Regular cardiac myocyte (primary cell): Measurements from ENCODE around the gene PACS1. TPM values are rescaled to one million over a fixed set of nuclear protein-coding genes. Genes with fewer than 3 reads are reported as not detected.

Source experiments
- total RNA-seq: library from RNA; depleted of rRNA; stranded (reverse); fragments of >200 nt; gene quantifications from 2 replicates; pipeline ENCODE4 v1.2.3, GENCODE V29; 2014

Gene PACS1
- 21.1 and 33.0 TPM in 2 replicates for total RNA-seq

DNA sequence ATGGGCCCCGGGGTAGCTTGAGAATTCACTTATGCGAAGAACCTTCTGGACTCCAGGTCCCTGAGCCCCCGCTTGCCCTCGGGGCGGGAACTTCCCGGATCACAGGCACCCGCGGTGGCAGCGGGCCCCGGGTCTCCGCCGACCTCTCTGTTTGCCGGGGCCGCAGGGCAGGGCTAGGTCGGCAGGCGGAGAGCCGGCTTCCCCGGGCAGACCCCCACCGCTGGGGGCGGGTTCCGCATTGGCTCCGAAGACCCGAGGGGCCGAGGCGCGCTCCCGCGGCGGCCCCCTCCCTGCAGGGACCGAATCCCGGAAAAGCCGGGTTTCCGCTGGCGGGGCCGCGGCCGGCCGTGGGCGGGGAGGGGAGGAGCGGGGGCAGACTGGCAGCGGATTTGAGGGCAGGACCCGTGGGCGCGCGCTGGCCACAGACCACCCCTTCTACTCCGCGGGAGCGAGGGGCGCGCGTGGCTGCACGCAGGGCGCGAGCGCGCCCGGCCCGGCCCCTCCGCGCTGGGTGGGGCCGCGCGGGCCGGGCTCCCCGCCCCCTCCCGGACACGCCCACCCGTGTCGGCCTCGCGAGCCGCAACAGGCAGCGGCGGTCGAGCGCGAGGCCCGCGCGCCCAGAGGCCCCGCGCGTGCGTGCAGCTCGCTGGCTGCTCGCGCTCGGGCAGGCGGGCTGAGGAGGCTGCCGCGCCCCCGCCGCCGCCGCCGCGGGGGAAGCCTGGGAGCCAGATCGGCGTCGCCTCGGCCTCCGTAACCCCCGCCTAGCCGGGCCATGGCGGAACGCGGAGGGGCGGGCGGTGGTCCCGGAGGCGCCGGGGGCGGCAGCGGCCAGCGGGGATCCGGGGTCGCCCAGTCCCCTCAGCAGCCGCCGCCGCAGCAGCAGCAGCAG lies at the start of gene PACS1:
Gene PACS1, plus strand, starts transcription at position 558 of the 889 bp plus-strand sequence. Its CDS starts 215 bp downstream, at position 773.

GRCh38 chr11:66026017-66026529 lies 44.0 kb upstream of the PACS1 start, which contains the start of gene CATSPER1:
Gene CATSPER1, minus strand, starts transcription at chr11:66026479. Its CDS starts 100 bp downstream, at chr11:66026379.

DNA sequence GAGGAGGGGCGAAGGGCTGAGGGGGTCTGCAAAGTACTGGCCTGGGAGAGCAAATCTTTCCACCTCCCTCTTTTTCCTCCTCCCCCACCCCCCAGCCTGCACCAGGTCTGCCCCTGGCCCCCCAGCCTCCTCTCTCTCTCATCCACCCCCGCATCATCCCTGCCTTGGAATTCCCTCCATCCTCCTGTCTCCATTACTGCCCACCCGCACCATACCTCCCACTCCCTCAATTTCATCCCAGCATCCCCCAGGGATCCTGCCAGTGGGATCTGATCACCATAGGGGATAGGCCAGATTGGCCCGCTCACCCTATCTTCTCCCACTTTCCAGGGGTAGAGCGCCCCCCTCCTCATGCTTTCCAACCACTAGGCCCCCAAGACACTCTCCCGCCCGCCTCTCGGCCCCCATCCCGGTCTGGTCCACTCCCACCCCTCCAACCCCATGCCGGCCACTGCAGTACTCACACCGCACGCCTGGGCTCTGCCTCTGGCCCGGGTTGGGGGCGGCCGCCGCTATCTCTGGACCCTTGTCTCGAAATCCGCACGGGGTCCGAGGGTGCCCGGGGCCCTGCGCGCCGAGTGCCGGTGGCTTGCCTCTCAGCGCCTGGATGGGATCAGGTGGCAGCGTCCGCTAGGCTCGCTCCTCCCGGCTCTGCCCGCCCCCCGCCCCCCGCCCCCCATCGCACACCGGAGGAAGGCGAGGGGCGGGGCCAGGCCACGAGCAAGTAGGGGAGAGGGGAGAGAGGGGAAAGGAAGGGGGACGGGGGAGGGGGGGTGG lies 21.3 kb upstream of the PACS1 start, which contains the start of gene GAL3ST3:
Gene GAL3ST3, minus strand, starts transcription at position 615 of the 777 bp plus-strand sequence. CDS start 3,746 bp downstream, outside the sequence.

DNA sequence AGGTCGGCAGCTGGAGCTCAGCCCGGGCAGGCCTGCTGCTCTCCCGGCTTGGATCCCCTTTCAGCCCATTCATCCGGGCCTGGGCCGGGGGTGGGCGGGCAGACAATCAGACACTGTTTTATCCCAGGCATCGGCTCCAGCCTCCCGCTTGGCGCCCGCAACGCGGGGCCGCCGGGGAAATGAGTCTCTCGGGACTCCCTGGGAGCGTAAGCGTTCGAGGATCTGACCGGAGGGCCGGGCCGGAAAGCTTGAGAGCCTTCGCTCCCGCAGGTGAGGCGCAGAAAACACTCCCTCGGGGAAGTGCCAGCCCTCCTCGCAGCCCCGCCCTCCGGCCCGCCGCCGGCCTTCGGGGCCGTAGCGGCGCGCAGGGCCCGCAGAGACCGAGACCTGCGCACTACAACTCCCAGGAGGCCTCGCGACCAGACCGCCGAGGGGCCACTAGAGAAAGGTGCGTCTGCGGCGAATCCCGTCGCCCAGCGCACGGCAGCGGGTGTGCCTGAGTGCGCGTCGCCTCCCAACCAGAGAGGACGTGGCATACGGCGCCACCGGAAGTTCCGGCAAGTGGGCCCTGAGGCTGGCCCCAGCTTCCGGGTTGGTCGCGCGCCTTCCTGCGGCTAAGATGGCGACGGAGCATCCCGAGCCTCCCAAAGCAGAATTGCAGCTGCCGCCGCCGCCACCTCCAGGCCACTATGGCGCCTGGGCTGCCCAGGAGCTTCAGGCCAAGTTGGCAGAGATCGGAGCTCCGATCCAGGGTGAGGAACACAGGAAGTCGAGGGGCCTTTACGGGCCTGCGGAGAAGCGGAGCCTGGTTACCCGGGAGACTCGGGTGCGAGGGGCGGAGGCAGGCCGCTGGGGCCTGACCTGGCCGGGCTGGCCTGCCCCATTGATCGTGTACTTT lies 18.1 kb upstream of the PACS1 start, which contains the start of gene SF3B2:
Gene SF3B2, plus strand, starts transcription at position 599 of the 898 bp plus-strand sequence. Its CDS starts 21 bp downstream, at position 620.

DNA sequence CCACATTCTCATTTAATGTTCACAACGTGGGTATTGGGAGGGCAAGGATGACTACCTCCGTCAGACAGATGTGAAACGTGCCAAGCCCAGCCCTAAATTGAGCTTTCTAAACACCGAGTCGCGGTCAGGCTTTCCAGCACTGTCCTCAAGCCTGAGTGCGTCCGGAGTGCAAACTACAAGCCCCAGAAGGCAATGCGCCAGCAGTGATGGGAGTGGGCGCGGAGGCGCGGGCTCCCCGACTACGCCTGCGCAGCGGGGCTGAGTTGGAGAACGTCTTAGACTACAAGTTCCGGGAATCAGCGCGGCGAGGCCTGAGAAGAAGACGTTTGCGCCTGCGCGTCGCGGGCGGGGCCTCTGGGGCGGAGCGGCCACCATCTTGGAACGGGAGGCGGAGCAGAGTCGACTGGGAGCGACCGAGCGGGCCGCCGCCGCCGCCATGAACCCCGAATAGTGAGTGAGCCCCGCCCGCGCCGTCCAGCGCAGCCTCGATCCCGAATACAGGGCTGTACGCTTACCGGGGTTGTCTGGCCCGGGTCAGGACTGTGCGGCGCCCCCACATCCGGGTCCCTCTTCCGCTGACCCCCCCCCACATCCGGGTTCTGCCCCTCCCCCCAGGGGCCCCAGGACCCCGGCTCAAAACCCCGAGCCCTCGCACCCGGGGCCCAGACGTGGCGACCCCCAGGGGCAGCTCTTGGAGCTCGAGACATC lies 198.3 kb downstream of the PACS1 start, which contains the start of gene RAB1B:
Gene RAB1B, plus strand, starts transcription at position 396 of the 708 bp plus-strand sequence. Its CDS starts 41 bp downstream, at position 437.

GRCh38 chr11:66277471-66278362 lies 207.6 kb downstream of the PACS1 start, which contains the start of gene CNIH2:
Gene CNIH2, plus strand, starts transcription at chr11:66278175. Its CDS starts 282 bp downstream, at chr11:66278457.

DNA sequence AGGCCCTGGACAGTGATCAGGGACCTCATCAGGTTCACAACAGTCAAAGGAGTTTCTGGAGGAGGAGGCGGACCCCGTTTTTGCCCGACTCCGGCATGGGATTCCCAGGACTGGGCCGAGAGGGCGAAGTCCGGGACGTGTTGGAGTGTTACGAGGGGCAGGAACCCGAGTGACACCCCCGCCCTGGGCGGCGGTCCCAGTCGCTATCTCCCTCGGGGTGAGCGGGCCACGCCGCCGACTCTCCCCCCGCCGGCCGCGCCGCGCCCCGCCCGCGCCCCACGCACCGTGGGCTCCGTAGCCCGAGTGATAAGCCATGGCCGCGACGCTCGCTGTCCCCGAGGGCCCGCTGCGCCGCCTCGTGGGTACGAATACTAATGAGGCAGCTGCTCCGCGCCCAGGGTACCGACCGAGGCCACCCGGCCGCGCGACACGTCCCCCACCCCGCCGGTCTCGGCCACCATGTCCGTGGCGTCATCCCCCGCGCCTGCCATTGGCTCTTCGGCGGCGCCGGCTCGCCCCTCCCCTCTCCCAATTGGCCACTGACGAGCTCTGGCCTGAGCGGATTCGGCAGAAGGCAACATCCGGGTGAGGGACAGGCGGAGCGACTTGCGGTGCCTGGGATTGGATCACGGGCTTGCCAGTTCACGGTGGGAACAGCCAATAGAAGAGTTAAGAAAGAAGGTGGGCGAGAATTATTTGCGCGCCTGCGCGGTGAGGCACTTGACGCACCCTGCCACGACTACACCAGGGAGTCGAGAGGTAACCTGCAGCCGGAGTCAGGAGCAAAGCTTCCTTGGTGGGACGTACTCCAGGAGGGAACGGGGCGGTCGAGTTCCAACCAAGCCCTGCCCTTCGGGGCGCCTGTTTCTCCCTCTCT lies 218.8 kb downstream of the PACS1 start, which contains the start of gene YIF1A:
Gene YIF1A, minus strand, starts transcription at position 473 of the 877 bp plus-strand sequence. Its CDS starts 158 bp downstream, at position 315.

GRCh38 chr11:66291706-66292542 lies 221.9 kb downstream of the PACS1 start, which contains the start of gene TMEM151A:
Gene TMEM151A, plus strand, starts transcription at chr11:66291894. Its CDS starts 120 bp downstream, at chr11:66292014.

Other genes starting within 250 kb of the PACS1 start
- gene SNX32, start 236.3 kb upstream of the PACS1 start, total RNA-seq, result 0.38 and 2.5 TPM in 2 replicates
- gene CFL1, start 212.1 kb upstream of the PACS1 start, total RNA-seq, result 677 and 1,304 TPM in 2 replicates
- 45.4 and 48.7 TPM in 2 replicates for gene MUS81, start 209.8 kb upstream of the PACS1 start, total RNA-seq
- 44.9 and 71.0 TPM in 2 replicates for gene EFEMP2, start 197.5 kb upstream of the PACS1 start, total RNA-seq
- not detected in 2 replicates for gene CTSW, start 190.4 kb upstream of the PACS1 start, total RNA-seq
- 128 and 212 TPM in 2 replicates for gene FIBP, start 181.8 kb upstream of the PACS1 start, total RNA-seq
- 80.3 and 108 TPM in 2 replicates for gene CCDC85B, start 179.6 kb upstream of the PACS1 start, total RNA-seq
- gene FOSL1, start 169.9 kb upstream of the PACS1 start, total RNA-seq, result 17.5 and 28.6 TPM in 2 replicates
- gene C11orf68, start 151.2 kb upstream of the PACS1 start, total RNA-seq, result 17.1 and 21.1 TPM in 2 replicates
- gene DRAP1, start 150.8 kb upstream of the PACS1 start, total RNA-seq, result 130 and 436 TPM in 2 replicates
- gene TSGA10IP, start 124.8 kb upstream of the PACS1 start, total RNA-seq, result not detected in 2 replicates
- gene SART1, start 108.5 kb upstream of the PACS1 start, total RNA-seq, result 28.5 and 63.6 TPM in 2 replicates
- gene EIF1AD, start 68.1 kb upstream of the PACS1 start, total RNA-seq, result 26.8 and 40.8 TPM in 2 replicates
- 10.7 and 54.1 TPM in 2 replicates for gene BANF1, start 67.8 kb upstream of the PACS1 start, total RNA-seq
- 0.38 and 0.56 TPM in 2 replicates for gene CST6, start 58.3 kb upstream of the PACS1 start, total RNA-seq
- under 0.01 and 0.19 TPM in 2 replicates for gene CATSPER1, start 43.8 kb upstream of the PACS1 start, total RNA-seq
- gene GAL3ST3, start 21.1 kb upstream of the PACS1 start, total RNA-seq, result not detected in 2 replicates
- gene SF3B2, start 17.9 kb upstream of the PACS1 start, total RNA-seq, result 141 and 205 TPM in 2 replicates
- gene KLC2, start 187.4 kb downstream of the PACS1 start, total RNA-seq, result 16.9 and 24.5 TPM in 2 replicates
- gene RAB1B, start 198.4 kb downstream of the PACS1 start, total RNA-seq, result 49.9 and 102 TPM in 2 replicates
- 0.19 and 0.85 TPM in 2 replicates for gene CNIH2, start 207.9 kb downstream of the PACS1 start, total RNA-seq
- 180 and 267 TPM in 2 replicates for gene YIF1A, start 218.9 kb downstream of the PACS1 start, total RNA-seq
- gene TMEM151A, start 221.6 kb downstream of the PACS1 start, total RNA-seq, result under 0.01 and 0.28 TPM in 2 replicates
- 28.5 and 40.3 TPM in 2 replicates for gene CD248, start 246.8 kb downstream of the PACS1 start, total RNA-seq